D721Med (cell line): ENCODE results near the gene NALCN.

ENCODE experiments used
- DNase-seq: peaks from one replicate; pipeline ENCODE4 v3.0.0; 2011; ENCODE audit warnings: low spot score; ENCODE audit not compliant: insufficient read length
- FAIRE-seq: peaks from 2 replicates; lab custom pipeline; 2011; peaks lifted over from hg19 to GRCh38; lab: Jason Lieb, UNC
- CTCF ChIP-seq: IDR thresholded peaks from 2 replicates; pipeline ENCODE4 v1.5.1; 2012; ENCODE audit warnings: mild to moderate bottlenecking, control low read depth; ENCODE audit not compliant: insufficient read depth; ENCODE audit errors: missing control alignments

Gene NALCN

GRCh38 chr13:101384929-101385328 lies 31.4 kb downstream of the NALCN start:
- DNase-seq = no peak
- no peak for TF ChIP-seq CTCF
- no peak for FAIRE-seq

GRCh38 chr13:101383595-101383994 lies 32.7 kb downstream of the NALCN start:
- no peak for FAIRE-seq

GRCh38 chr13:101382701-101383100 lies 33.6 kb downstream of the NALCN start:
- no peak for DNase-seq
- FAIRE-seq = no peak
- TF ChIP-seq CTCF = no peak

More at GRCh38 chr13:101383595-101383994, 32.7 kb downstream of the NALCN start:
- DNase-seq = no peak
- no peak for TF ChIP-seq CTCF

GRCh38 chr13:101382086-101382485 lies 34.2 kb downstream of the NALCN start:
- DNase-seq (no peak), FAIRE-seq (no peak)
- no peak for TF ChIP-seq CTCF

GRCh38 chr13:101360525-101360924 lies 55.8 kb downstream of the NALCN start:
- no peak for FAIRE-seq
- DNase-seq = no peak
- TF ChIP-seq CTCF = no peak

- no peak for FAIRE-seq
- TF ChIP-seq CTCF = no peak
- DNase-seq = no peak
These were observed 61.4 kb downstream of the NALCN start for GRCh38 chr13:101354895-101355294.

GRCh38 chr13:101346942-101347728 lies 69.2 kb downstream of the NALCN start:
- TF ChIP-seq CTCF = no peak
- no peak for DNase-seq
- no peak for FAIRE-seq
